ENCODE data around the gene SEC24D.

DNA sequence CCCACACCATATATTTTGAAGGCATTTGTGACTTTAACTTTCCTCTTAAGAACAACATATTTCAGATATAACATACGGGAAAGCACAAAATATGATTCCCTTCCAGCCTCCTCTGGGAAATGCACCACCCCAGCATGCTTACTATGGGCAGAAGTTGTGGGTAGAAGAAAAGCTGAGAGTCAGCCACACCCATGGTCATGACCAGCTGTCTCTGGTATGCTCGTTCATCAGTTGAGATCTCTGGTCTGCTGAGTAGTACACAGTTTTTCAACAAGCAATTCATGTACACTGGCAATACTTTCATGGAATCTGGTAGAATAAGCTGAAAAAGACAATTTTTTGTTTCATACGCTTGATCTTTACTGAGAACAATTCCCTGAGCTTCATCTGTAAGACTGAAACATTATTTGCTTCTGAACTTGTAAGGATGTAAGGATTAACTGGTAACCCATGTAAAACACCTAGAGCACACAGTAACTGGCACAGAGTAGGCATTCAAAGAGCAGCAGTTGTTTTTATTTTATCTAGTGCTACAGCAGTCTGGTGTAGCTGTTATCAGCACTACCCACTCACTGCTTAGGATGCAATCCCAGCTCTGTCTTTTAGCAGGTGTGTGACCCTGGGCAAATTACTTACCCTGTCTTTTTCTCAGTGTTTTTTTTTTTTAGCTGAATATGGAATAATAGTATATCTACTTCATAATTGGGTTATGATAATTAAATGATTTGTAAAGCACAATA, 103.2 kb downstream of the SEC24D start:
- TF ChIP-seq, protein P1, sequence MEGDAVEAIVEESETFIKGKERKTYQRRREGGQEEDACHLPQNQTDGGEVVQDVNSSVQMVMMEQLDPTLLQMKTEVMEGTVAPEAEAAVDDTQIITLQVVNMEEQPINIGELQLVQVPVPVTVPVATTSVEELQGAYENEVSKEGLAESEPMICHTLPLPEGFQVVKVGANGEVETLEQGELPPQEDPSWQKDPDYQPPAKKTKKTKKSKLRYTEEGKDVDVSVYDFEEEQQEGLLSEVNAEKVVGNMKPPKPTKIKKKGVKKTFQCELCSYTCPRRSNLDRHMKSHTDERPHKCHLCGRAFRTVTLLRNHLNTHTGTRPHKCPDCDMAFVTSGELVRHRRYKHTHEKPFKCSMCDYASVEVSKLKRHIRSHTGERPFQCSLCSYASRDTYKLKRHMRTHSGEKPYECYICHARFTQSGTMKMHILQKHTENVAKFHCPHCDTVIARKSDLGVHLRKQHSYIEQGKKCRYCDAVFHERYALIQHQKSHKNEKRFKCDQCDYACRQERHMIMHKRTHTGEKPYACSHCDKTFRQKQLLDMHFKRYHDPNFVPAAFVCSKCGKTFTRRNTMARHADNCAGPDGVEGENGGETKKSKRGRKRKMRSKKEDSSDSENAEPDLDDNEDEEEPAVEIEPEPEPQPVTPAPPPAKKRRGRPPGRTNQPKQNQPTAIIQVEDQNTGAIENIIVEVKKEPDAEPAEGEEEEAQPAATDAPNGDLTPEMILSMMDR (IDR thresholded peaks at IDR 0.05): no peak
- TF ChIP-seq POLR2AphosphoS5 (IDR thresholded peaks at IDR 0.05) (no peak), EP300 (IDR thresholded peaks at IDR 0.05; ENCODE audit: low read depth) (no peak)

Data from transverse colon (tissue), 4 donors.